HG02870 (cell line): ENCODE measurements around the gene CADM1.

Source experiments
- ATAC-seq: cut with Tn5 transposase; IDR thresholded peaks from one replicate; pipeline ENCODE4 v1.9.1; 2021; ENCODE audit warnings: mild to moderate bottlenecking, moderate library complexity; ENCODE audit not compliant: unreplicated experiment

The CADM1 gene

DNA sequence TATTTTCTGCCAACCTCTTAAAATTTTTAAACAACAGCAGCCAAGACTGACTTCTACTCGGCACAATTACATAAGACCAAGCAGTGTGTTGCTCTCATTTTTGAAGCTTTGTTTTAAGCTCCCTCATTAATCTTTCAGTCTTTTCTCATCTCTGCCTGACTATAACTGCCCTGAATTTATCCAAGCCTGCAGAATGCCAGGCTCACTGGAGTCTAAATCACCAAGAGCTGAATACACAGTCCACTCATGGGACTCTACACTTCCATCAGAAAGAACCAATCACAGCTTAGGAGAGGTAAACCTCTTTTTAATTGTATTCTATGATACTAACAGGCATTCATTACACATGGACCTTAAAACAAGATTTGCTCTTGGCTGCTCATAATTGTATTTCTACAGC, 178.7 kb downstream of the CADM1 start:
- ATAC-seq, result no peak

DNA sequence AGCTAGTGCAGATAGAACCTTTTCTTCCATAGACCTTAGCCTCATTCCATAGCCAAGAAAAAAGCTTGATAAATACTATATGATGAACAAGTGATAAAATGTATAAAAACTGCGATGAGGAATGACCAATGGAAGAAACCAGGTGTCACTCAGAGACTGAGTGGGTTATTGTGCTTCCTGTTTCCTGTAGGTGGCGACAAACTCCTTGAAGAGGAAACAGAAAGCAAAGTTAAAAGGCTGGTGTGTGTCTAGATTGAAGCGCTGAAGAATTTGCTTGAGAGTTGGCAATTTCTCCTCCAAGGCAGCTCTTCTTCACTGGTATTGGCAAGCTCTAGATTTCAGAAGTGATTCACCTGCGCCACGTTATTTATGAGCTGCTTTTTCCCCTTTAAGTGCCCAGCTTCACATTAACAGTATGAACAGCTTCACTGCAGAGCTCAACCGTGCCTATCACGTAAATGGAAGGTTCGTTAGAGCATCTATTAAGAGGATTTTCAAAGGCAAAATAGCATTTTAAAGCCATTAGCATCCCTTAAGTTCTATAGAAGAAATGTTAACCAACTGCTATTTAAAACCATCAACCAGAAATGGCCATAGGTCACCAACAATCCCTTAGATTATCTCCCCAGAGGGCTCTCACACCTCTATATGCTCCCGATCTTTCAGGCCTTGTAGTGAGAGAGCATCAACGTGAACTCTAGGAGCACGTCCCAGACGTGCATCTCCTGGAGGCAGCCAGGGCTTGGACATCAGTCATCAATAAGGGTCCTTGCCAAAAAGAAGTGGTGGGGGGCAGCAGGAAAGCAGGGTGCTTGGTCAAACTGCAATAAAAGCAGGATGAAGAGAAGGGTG, 179.4 kb downstream of the CADM1 start:
- no peak for ATAC-seq

DNA sequence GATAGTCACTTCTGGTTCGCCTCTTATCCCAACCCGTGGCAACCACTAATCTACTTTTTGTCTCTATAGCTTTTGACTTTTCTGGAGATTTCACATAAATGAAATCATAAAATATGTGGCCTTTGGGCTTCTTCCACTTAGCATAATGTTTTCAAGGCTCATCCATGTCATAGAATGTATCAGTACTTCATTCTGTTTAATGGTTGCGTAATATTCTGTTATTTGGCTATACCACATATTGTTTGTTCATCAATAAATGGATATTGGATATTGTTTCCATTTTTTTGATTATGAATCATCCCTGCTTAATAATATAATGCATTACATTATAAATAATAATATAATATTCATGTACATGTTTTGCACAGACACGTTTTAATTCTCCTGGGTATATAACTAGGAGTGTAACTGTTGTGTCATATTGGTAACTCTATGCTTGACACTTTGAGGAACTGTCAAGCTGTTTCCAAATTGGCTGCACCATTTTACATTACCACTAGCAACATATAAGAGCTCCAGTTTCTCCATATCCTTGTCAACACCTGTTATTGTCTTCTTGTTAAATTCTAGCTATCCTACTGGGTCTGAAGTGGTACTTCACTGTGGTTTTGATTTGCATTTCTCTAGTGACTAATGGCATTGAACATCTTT, 181.5 kb downstream of the CADM1 start:
- ATAC-seq, result no peak

DNA sequence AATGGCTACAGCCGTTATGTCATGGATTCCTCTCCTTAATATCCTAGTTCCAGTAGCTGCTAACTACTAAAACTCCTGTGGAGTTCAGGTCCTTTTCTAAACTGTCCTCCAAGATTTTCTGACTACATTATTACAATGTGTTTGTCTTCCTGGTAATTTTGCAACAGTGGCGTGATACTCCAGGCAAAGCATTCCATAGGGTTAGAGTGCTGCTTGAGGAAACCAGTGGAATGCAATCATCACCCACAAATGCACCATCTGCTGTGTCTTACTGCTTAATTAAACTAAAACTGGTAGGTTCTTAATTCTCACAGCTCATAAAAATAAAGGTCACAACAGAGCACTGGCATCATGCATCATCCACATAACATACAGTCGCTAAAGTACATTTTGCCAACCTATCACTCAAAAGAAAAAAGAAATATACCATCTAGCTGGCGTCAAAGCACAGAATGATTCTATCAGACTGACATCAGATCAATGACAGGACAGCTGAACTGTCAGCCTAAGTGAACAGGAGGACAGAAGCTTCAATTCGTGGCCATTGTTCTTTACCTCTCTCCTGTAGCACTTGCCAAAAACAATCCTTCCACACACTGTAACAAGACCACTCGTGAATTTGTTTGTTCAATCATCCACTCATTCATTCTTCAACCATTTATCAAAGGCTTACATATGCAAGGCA, 182.5 kb downstream of the CADM1 start:
- no peak for ATAC-seq

DNA sequence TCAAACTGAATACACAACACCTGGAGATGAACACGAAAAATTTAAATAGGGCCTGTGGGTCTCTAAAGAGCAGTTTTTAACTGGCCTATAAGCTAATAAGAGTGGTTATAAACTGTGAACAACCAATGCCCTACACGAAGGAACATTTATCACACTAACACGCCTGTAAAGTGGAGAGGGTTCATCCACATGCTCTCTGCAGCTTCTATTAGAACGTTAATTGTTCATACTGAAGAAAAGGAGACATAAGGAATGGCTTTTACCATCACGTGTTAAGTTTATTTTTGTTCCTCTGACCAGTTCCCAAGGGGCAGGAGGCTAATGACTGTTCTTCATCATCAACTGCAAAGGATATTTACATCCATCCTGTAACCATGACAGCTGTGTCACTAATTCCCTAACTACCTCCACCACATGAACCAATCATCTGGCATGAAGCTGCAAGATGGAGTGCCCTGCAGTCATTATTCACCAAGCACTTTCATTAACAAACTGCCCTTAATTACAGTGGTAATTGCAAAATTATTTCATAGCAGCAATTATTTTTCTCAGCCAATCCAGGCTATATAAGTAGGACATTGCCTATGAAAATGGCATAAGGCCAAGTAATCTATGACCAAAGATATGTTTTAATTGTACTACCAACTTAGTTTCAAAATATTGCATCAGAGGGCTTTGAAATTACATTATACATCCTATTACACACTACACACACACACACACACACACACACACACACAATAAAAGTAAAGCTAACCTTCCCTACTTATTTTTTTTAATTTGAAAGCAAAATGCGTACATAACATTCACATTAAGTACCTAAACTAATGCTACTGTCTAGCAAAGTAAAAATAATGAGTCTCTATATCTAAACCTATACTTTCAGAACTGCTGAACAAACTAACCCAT, 186.7 kb downstream of the CADM1 start:
- no peak for ATAC-seq

DNA sequence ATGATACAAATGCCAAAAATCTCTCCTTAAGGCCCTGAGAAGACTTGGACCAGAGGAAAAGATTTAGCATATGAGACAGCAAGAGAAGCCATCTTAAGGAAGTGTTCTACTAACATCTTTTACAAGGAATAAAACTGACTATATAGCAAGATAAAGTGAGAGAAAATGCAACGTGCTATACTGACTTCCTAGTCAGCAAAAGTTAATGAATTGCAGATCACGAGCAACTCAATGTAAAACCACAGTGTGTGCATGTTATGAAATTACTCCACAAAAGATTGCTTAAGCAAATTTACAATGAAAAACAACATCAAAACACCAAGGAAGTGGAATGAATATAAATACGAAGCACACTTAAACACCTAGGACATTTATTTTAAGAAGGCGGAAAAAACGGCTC, 187.5 kb downstream of the CADM1 start:
- ATAC-seq, result no peak

DNA sequence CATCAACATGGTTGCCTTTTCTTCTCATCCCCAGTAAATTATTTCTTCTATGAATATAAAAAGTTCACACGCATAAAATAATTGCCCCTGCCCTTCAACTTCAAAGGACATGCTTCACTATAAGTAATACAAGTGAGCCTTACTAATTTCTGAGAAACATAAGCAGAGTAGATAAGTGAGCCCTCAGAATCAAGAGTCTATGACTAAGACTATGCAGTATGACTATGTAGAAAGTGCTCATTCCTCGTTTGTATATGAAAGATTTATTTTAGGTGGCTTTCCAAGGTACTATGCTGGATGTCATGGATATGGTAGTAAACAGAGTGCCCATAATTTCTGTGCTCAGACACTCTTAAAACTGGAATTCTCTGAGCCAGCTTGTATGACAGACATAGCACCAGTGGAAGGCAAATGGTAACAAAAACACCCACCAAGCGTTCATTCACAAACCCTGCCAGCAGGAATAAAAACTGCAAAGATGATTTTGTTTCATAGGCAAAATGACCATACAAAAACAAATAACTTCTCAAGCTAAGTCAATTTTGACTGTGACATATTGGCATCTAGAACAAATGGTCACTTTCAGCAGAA, 189.8 kb downstream of the CADM1 start:
- no peak for ATAC-seq

DNA sequence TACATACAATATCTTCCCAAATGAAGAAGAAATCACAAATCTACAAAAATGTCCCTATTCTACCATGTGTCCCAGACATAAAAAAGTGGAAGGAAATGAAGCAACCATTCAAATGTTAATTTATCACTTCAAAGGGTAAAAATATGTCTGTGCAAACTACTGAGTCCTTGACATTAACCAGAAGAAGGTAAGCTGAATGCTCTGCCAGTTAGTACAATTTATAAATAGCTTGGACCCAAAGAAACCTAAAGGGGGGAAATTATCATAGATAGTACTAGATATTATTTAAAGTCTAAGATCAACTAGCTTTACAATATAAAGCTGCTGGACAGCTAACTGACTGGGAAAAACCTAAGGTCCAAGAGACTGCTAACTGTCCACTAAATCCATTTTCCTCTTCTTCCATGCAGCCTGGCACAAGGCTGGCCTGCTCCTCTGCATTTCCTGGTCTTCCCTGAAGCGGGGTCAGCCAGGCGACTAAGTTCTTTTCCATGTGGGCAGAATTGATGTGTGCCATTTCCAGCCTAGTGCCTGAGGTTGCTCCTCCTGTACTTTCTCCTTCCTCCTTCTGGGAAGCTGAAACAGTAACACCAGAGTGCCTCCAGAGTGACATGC, 190.9 kb downstream of the CADM1 start:
- no peak for ATAC-seq

DNA sequence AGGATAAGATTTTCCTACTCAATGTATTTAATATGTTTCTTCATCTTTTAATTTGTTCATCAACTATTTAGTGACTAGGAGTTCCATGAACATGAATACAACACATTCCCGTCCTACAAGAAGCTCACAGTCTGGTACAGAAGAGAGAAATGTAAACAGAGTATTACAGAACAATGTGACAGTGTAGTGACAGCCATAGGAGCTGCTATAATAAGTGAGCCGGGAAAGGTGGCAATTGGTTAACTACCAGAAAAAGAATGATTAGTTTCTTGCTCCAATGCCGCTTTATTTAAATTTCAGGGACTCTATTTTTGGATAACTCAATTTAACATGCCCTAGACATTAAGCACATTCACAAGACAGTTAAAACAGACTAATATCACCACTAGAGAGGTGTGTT, 192.3 kb downstream of the CADM1 start:
- no peak for ATAC-seq

DNA sequence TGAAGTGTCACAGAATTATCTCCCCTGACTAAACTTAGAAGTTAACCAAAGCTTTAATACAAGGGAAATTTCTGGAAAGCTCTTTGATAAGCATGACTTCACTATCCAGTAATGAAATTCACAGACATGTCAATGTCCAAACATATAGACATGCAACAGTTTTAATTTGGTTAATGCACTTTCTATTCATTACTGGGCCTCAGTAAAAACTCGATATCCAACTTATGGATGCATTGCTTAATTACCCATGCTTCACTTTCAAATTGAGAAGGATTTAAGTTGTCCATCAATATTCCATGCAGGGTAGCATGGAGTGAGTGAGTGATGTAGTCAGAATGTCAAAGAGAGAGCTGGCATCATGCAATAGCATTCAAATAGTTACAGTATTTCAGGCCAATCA, 197.5 kb downstream of the CADM1 start:
- ATAC-seq, result no peak

DNA sequence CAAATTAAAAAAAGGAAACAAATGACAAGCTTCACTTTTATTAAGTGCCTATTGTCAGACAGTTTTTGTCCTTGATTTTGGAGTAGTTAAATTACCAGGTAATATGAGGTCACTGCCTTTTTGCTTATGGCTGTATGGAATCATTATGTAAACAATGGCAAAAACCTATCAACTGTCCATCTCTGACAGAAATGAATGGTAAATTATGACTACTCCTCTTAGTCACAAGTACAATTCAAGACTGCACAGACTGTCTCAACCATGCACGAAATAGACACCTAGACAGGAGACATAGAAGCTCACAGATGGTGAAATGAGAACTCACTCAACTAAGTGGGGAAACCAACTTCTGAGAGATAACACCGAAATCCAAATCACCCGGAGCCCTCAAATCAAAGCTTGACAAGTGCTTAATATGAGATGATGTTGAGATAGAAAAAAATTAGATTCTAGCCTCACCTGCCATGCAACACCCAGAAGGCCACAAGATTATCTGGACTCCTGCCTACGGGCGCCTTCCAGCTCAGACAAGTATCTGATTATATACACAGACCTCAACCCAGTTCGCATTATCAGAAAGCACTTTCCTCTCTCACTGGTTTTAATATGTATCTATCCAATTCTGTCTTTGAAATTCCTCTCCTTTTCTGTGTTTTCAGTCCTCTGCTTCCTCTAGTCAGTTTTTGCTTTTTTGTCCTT, 199.3 kb downstream of the CADM1 start:
- no peak for ATAC-seq

DNA sequence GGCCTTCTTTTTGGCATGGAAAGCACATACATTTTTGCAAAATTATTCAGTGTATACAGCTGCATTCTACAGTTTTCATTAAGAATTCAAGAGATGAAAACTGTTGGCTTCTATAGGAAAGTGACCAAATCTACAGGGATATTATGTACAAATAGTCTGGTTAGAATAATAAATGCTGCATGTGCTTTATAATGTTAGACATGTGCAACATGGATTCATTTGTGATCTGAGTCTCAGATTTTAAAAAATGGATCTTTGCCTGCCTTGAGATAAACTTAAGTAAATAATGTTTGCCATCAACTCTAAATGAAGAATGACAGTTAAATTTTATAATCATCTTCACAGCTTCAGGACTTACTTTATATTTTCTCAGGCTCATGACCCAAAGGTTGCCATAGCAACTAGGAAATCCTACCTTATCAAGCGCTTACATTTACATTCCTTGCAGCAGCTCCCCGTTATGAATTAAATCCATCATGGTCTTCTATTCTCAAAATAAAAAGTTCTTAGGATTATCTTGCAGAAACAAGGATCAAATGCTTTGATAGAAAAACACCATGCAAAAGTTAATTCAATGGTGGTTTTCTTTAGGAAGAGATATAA, 200.2 kb downstream of the CADM1 start:
- ATAC-seq, result no peak

DNA sequence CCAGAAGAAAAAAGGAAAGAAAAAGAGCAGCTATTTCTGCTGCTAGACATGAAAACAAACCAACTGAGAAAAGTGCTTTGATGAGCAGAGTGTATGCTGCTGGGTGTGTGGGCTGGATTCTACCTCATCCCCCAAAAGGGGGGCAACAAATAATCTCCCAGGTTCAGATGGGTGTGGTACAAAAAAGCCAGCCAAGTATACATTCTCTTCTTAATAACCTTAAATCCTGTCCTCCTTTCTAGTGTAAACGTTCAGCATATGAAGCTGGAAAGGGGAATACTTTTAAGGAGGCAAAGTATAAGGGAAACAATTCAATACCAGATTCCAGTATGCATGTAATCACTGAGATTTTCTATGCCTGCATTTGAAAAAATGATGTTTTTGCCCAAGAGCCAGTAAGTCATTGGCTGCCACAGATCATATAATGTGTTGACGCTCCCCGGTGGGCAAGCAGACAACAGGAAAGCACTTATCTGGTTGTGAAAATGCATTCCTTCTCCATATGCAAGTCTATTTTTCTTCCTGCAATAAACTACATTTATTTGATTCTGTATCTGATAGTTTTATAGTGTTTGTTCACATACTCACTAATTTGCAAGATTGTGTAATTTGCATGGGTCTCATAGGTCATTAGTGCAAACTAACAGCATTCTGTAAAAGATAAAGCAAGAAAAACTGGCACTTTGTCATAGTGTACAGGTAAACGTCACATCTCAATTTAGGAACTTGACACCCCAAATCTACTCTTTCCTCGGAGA, 201.1 kb downstream of the CADM1 start:
- no peak for ATAC-seq

DNA sequence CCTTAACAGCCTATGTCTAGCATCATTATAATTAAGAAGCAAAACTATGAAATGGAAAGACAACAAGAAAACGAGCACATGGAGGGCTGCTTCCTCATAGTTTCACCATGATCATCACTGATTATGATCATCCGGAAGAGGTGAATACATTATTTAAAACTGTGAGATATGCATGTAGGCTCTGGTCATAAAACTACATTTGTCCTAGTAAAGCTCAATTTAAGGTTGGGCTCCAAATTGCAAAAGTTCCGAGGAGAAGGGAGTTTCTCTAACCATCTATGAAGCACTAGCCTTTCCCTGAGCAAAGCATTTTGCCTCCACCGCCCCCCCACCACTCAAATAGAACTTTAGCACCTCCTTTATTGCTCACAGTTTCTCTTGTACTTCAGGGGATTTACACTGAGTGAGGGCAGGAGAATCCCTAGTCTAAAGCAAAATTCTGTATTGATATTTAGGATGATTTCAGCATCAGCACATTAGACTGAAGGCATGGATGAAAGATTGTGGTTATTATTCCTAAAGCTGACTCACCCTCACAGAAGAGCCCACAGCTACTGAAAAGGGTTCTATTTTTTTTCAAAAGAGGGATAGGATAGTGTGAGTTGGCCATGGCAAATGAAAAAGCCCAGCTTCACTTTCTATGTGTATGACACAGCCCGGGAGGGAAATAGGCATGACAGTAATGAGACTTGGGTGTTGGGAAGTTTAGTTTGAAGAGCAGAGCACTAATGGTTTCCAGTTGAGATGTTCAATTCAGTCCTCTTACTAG, 203.4 kb downstream of the CADM1 start:
- peak; percentile 44 for ATAC-seq

DNA sequence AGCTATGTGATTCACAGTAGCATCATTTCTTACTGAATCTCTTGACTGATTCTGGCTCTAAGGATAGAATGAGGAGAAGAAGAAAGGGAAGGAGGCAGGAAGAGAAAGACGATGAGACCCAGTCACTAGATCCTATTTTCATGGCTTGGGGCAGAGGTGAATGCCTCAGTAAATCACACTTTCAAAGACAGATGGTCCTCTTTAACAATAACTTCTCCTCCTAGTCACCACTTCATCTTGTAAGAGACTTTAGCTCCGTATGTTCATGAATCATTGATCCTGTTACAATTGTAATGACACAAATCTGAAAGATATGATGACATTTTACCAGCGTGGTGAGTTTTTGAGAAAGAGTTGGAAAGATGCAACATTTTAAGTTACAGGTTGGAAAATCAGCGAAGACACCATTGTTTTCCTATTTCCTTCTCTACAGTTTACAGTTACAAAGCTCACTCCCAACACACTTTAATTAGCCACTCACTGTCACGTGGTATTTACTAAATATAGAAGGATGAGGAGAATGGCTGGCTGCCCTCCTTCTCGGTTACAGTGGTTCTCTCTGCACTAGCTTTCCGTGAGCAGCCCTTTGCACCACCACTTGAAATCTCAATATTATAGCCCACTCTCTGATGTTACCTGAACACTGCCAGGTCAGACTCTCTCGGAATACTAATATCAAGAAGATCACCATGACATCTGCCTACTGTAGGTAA, 205.8 kb downstream of the CADM1 start:
- ATAC-seq, result no peak

DNA sequence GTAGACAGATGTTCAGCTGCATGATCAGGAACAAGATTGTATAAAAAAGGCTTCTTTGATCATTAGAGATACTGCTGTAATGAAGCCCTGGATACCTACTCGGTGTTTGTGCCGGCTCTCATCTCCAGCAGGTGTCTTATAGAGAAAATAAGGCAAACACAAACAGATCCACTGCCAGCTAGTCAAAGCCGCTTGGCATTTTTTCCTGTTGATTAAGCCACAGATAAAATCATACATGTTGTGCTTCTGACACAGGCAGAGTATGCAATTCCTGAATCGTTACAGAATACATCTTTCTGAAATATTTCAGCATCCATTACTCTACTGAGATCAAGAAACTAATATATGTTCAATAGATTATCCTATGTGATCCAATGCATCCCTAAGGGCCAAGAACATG, 206.9 kb downstream of the CADM1 start:
- no peak for ATAC-seq

DNA sequence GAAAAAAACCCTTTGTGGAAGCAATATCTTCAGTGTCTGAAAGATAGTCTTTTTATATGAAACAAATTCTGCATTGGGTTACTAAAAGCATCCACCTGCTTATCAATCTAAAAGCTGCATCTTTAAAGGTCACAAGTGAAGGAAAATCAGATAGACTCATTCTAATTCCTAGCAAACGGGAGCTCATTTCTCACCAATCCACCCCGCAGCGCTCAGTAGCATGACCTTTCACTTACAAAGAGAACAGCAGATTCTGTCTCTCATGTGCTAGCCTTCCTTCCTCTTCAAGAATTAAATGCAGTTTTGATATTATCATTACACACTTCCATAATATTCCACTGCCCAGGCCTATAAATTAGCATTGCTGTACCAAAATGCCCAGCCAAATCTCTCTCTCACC, 212.9 kb downstream of the CADM1 start:
- ATAC-seq, result no peak
